Astrocyte (in vitro differentiated cells and primary cell): ENCODE measurements around the gene JAKMIP3. TPM values are rescaled to one million over a fixed set of nuclear protein-coding genes. Genes with fewer than 3 reads are reported as not detected.

Source experiments
- DNase-seq: peaks from one replicate; pipeline ENCODE4 v3.0.0-alpha.2; 2010; ENCODE audit warnings: low read depth
- FAIRE-seq: peaks from 2 replicates; lab custom pipeline; 2011; peaks lifted over from hg19 to GRCh38; lab: Jason Lieb, UNC
- H2AFZ ChIP-seq: 2 replicates; pipeline ENCODE4 v1.6.0; 2012; ENCODE audit warnings: low read depth, low read length, inconsistent platforms
- H3K27ac ChIP-seq: 2 replicates; pipeline ENCODE4 v1.5.1; 2011; ENCODE audit warnings: low read depth, low read length, inconsistent platforms
- H3K27me3 ChIP-seq: 2 replicates; pipeline ENCODE4 v1.6.0; 2011; ENCODE audit warnings: low read length, inconsistent platforms; ENCODE audit not compliant: insufficient read depth
- H3K36me3 ChIP-seq: 2 replicates; pipeline ENCODE4 v1.5.1; 2011; ENCODE audit warnings: low read length, inconsistent platforms; ENCODE audit not compliant: insufficient read depth
- H3K4me1 ChIP-seq: 2 replicates; pipeline ENCODE4 v1.5.1; 2011; ENCODE audit warnings: low read length, inconsistent platforms; ENCODE audit not compliant: insufficient read depth
- H3K4me2 ChIP-seq: 2 replicates; pipeline ENCODE4 v1.6.0; 2012; ENCODE audit warnings: low read length, inconsistent platforms
- H3K4me3 ChIP-seq: 2 replicates; pipeline ENCODE4 v1.5.1; 2011; ENCODE audit warnings: low read depth, mild to moderate bottlenecking, low read length, inconsistent platforms; ENCODE audit not compliant: insufficient read depth
- H3K79me2 ChIP-seq: 2 replicates; pipeline ENCODE4 v1.6.0; 2012; ENCODE audit warnings: mild to moderate bottlenecking, low read length, inconsistent platforms; ENCODE audit not compliant: insufficient read depth
- H3K9ac ChIP-seq: 2 replicates; pipeline ENCODE4 v1.6.0; 2012; ENCODE audit warnings: mild to moderate bottlenecking, low read length, inconsistent platforms
- H3K9me3 ChIP-seq: 2 replicates; pipeline ENCODE4 v1.5.1; 2012; ENCODE audit warnings: low read depth, mild to moderate bottlenecking, low read length, inconsistent platforms; ENCODE audit not compliant: insufficient read depth
- H4K20me1 ChIP-seq: 2 replicates; pipeline ENCODE4 v1.6.0; 2012; ENCODE audit warnings: low read length, inconsistent platforms; ENCODE audit not compliant: insufficient read depth
- H3K27ac Mint-ChIP-seq: one replicate; pipeline ENCODE4 v1.8.0; 2021; ENCODE audit warnings: mild to moderate bottlenecking, mixed read lengths; ENCODE audit not compliant: unreplicated experiment
- H3K27me3 Mint-ChIP-seq: one replicate; pipeline ENCODE4 v1.8.0; 2021; ENCODE audit warnings: low read depth, mixed read lengths; ENCODE audit not compliant: unreplicated experiment
- H3K36me3 Mint-ChIP-seq: one replicate; pipeline ENCODE4 v1.8.0; 2021; ENCODE audit warnings: low read depth, mixed read lengths; ENCODE audit not compliant: unreplicated experiment
- H3K4me1 Mint-ChIP-seq: one replicate; pipeline ENCODE4 v1.8.0; 2021; ENCODE audit warnings: low read depth, mixed read lengths; ENCODE audit not compliant: unreplicated experiment
- H3K4me3 Mint-ChIP-seq: one replicate; pipeline ENCODE4 v1.8.0; 2021; ENCODE audit warnings: mild to moderate bottlenecking, moderate library complexity, mixed read lengths; ENCODE audit not compliant: unreplicated experiment
- H3K9me3 Mint-ChIP-seq: one replicate; pipeline ENCODE4 v1.8.0; 2021; ENCODE audit warnings: mild to moderate bottlenecking, mixed read lengths; ENCODE audit not compliant: unreplicated experiment
- EZH2 ChIP-seq: IDR thresholded peaks from 2 replicates; pipeline ENCODE4 v1.6.1; 2012; ENCODE audit warnings: mild to moderate bottlenecking, low read length, inconsistent platforms; ENCODE audit not compliant: insufficient read depth
- total RNA-seq: library from RNA; stranded (reverse); gene quantifications from 2 replicates; pipeline ENCODE4 v1.2.1, GENCODE V29; 2021
- TF ChIP-seq, protein P1 (sequence below): IDR thresholded peaks from 2 replicates; pipeline ENCODE4 v1.5.1; 2011; ENCODE audit warnings: low read depth, mild to moderate bottlenecking, inconsistent platforms, low read length, moderate library complexity; ENCODE audit not compliant: insufficient read depth

Gene JAKMIP3
- total RNA-seq, 1 donor from 2014 or later = 0.54 TPM

DNA sequence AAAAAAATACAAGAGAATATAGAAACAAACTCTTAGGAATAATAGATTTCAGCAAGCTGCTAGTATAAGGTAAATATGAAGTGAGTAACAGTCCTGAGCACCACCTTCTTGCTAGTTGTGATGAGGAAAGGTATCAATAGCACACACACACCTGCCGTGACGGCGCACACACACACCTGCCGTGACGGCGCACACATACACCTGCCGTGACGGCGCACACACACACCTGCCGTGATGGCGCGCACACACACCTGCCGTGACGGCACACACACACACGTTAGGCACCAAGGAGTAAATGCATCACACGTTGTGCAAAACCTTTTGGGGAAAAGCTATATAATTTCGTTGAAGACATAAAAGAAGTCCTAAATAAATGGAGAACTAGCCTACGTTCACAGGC lies 4.7 kb upstream of the JAKMIP3 start:
- Mint-ChIP-seq H3K27me3 (peaks cover 23% of the 10 kb centered on the region), H3K4me1 (peaks cover 8% of the 10 kb centered on the region), H3K4me3 (no peak overlapping the region), H3K36me3 (no peaks in the 10 kb centered on the region), H3K9me3 (no peaks in the 10 kb centered on the region), H3K27ac (no peak overlapping the region)
- no peak for TF ChIP-seq EZH2
- no peak overlapping the region for H3K27ac ChIP-seq
- no peak overlapping the region for H3K4me2 ChIP-seq
- H3K27me3 ChIP-seq = no peaks in the 10 kb centered on the region
- no peaks in the 10 kb centered on the region for H3K79me2 ChIP-seq
- peaks cover 7% of the 10 kb centered on the region for H3K4me1 ChIP-seq
- H3K9me3 ChIP-seq = no peaks in the 10 kb centered on the region
- DNase-seq (no peak), FAIRE-seq (no peak)
- H3K4me3 ChIP-seq = no peak overlapping the region
- H2AFZ ChIP-seq = no peak overlapping the region
- H3K9ac ChIP-seq = no peak overlapping the region
- H4K20me1 ChIP-seq = no peaks in the 10 kb centered on the region
- no peaks in the 10 kb centered on the region for H3K36me3 ChIP-seq

DNA sequence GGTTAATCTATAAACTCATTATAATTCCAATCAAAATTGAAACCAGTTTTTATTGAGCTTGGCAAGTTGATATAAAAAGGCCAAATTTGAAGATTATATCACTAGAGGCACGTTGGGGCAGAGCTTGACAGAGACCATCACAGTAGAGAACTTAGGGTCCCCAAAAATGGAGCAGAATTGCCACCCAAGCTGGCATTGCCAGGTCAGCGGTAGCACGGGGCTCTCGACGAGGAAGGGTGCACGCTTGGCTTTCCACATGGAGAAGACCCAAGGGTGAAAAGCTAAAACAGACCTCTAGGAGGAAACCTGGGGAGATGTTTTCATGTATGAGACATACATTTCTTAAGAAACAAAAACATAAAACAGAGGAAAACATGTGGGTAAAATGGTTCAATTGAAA lies 4.3 kb upstream of the JAKMIP3 start:
- Histone ChIP-seq H3K4me3 (no peak overlapping the region), H3K36me3 (no peaks in the 10 kb centered on the region), H3K9ac (no peak overlapping the region), H3K4me2 (no peak overlapping the region), H3K27ac (no peak overlapping the region), H4K20me1 (no peaks in the 10 kb centered on the region), H3K4me1 (peaks cover 11% of the 10 kb centered on the region), H3K79me2 (no peaks in the 10 kb centered on the region), H3K27me3 (no peaks in the 10 kb centered on the region), H2AFZ (no peak overlapping the region), H3K9me3 (no peaks in the 10 kb centered on the region)
- no peak for TF ChIP-seq EZH2
- TF ChIP-seq, protein P1, sequence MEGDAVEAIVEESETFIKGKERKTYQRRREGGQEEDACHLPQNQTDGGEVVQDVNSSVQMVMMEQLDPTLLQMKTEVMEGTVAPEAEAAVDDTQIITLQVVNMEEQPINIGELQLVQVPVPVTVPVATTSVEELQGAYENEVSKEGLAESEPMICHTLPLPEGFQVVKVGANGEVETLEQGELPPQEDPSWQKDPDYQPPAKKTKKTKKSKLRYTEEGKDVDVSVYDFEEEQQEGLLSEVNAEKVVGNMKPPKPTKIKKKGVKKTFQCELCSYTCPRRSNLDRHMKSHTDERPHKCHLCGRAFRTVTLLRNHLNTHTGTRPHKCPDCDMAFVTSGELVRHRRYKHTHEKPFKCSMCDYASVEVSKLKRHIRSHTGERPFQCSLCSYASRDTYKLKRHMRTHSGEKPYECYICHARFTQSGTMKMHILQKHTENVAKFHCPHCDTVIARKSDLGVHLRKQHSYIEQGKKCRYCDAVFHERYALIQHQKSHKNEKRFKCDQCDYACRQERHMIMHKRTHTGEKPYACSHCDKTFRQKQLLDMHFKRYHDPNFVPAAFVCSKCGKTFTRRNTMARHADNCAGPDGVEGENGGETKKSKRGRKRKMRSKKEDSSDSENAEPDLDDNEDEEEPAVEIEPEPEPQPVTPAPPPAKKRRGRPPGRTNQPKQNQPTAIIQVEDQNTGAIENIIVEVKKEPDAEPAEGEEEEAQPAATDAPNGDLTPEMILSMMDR = no peak
- DNase-seq (no peak), FAIRE-seq (no peak)
- H3K27ac Mint-ChIP-seq = no peak overlapping the region
- no peak overlapping the region for H3K4me3 Mint-ChIP-seq
- H3K9me3 Mint-ChIP-seq = no peaks in the 10 kb centered on the region
- H3K4me1 Mint-ChIP-seq = peaks cover 9% of the 10 kb centered on the region
- no peaks in the 10 kb centered on the region for H3K36me3 Mint-ChIP-seq
- peaks cover 22% of the 10 kb centered on the region for H3K27me3 Mint-ChIP-seq

DNA sequence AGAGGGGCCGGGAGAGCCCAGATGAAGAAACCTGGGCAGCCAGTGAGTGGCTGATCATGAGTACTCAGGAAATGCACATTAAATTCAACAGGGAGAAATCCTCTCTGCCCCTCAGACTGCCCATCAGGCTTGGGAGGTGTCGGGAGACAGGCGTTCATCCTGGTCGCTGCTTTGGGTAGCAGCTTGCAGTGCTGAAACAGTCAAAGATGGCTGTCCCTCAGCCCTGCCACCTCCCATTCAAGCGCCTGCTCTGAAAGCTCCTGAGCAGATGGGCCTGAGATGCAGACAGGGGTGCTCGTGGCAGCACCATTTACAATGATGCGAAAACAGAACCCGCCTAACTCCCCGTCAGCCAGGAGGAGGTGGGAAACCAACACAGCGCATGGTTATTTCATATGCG lies 3.6 kb upstream of the JAKMIP3 start:
- no peaks in the 10 kb centered on the region for H3K27me3 ChIP-seq
- Mint-ChIP-seq H3K27ac (no peak overlapping the region), H3K9me3 (no peaks in the 10 kb centered on the region), H3K36me3 (no peaks in the 10 kb centered on the region), H3K27me3 (peaks cover 20% of the 10 kb centered on the region), H3K4me1 (peaks cover 16% of the 10 kb centered on the region), H3K4me3 (no peak overlapping the region)
- no peak overlapping the region for H3K4me3 ChIP-seq
- no peak overlapping the region for H2AFZ ChIP-seq
- no peaks in the 10 kb centered on the region for H4K20me1 ChIP-seq
- peaks cover 12% of the 10 kb centered on the region for H3K4me1 ChIP-seq
- no peak overlapping the region for H3K9ac ChIP-seq
- TF ChIP-seq, protein P1 = no peak
- TF ChIP-seq EZH2 = no peak
- DNase-seq (no peak), FAIRE-seq (no peak)
- H3K36me3 ChIP-seq = no peaks in the 10 kb centered on the region
- H3K27ac ChIP-seq = no peak overlapping the region
- no peaks in the 10 kb centered on the region for H3K79me2 ChIP-seq
- H3K4me2 ChIP-seq = no peak overlapping the region
- H3K9me3 ChIP-seq = no peaks in the 10 kb centered on the region
